ENCODE data around the gene PIERCE2.
"Not testable (repeated sequence)": the region's sequence is repeated elsewhere in the genome, so short reads cannot be mapped to it uniquely, and the experiment has no call there.

PIERCE2 gene

GRCh38 chr15:55434989-55435825 lies 26.9 kb downstream of the PIERCE2 start:
- DNase-seq: peak; percentile 62

DNA sequence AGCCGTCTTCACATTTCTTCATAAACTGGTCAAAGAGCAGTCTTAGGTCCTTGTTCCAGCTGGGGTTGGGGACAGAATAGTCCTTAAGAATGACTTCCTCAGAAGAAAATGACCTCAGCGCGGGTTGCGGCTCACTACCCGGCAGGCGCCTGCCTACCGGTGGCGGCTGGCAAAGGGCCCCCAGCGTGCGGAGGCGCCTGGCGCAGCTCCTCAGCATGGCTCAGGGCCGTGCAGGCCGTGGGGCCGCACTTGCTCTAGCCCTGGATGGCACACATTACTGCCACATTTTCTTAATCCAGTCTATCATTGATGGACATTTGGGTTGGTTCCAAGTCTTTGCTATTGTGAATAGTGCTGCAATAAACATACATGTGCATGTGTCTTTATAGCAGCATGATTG lies 34.8 kb downstream of the PIERCE2 start:
- not testable (repeated sequence) for DNase-seq

DNA sequence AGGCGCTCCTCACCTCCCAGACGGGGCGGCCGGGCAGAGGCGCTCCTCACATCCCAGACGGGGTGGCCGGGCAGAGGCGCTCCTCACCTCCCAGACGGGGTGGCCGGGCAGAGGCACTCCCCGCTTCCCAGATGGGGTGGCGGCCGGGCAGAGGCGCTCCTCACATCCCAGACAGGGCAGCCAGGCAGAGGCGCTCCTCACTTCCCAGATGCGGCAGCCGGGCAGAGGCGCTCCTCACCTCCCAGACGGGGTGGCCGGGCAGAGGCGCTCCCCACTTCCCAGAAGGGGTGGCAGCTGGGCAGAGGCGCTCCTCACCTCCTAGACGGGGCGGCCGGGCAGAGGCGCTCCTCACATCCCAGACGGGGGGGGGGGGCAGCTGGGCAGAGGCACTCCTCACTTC lies 37.6 kb downstream of the PIERCE2 start:
- DNase-seq: not testable (repeated sequence)

DNA sequence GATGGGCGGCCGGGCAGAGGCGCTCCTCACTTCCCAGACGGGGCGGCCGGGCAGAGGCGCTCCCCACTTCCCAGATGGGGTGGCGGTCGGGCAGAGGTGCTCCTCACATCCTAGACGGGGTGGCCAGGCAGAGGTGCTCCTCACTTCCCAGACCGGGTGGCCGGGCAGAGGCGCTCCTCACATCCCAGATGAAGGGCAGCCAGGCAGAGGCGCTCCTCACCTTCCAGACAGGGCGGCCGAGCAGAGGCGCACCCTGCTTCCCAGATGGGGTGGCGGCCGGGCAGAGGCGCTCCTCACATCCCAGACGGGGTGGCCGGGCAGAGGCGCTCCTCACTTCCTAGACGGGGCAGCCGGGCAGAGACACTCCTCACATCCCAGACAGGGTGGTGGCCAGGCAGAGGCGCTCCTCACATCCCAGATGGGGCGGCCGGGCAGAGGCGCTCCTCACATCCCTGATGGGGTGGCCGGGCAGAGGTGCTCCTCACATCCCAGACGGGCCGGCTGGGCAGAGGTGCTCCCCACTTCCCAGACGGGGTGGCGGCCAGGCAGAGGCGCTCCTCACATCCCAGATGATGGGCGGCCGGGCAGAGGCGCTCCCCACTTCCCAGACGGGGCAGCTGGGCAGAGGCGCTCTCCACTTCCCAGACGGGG lies 38.2 kb downstream of the PIERCE2 start:
- DNase-seq: not testable (repeated sequence)

GRCh38 chr15:55447030-55447394 lies 38.7 kb downstream of the PIERCE2 start:
- not testable (repeated sequence) for DNase-seq

DNA sequence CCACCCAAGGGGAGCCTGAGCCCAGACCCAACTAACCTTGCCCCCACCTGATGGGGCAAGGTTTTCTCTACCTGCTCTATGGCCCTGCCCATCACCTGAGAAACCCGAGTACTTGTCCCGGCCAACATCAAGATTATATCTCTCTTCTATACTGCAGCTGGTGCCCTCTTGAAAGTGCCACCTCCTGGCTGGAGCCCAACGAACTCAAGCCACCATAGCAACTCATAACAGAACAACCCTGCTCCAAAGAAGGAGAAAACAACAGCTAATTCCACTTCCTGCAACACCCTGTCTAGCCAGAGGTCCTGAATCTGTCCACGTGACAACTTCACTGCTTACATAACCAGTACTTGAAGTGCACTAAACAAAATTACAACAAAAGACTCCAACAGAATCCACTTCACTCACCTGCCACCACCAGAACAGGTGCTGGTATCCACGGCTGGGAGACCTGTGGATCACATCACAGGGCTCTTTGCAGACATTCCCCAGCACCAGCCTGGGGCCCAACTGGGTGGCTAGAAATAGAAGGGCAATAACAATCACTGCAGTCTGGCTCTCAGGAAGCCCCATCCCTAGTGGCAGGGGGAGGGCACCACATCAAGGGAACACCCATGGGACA lies 49.2 kb downstream of the PIERCE2 start:
- no peak for DNase-seq

- DNase-seq: no peak
Measured at GRCh38 chr15:55461447-55461846, 53.2 kb downstream of the PIERCE2 start.

GRCh38 chr15:55468321-55468720 lies 60.0 kb downstream of the PIERCE2 start:
- no peak for DNase-seq

Data from NCI-H1694 treated with DMSO at 0.1 percent for 48 hours (cell line).